LHCN-M2 (cell line): ENCODE data around the gene BAHCC1. TPM values are rescaled to one million over a fixed set of nuclear protein-coding genes. Genes with fewer than 3 reads are reported as not detected.

Experiments
- DNase-seq: peaks from one replicate; pipeline ENCODE4 v3.0.0-alpha.2; 2012; ENCODE audit warnings: low read depth
- total RNA-seq: library from RNA; depleted of rRNA; stranded (reverse); fragments of >200 nt; gene quantifications from 2 replicates; pipeline ENCODE4 v1.2.3, GENCODE V29; 2014

BAHCC1 gene
- total RNA-seq, 1 experiment from 2014 or later: 6.6 TPM

DNA sequence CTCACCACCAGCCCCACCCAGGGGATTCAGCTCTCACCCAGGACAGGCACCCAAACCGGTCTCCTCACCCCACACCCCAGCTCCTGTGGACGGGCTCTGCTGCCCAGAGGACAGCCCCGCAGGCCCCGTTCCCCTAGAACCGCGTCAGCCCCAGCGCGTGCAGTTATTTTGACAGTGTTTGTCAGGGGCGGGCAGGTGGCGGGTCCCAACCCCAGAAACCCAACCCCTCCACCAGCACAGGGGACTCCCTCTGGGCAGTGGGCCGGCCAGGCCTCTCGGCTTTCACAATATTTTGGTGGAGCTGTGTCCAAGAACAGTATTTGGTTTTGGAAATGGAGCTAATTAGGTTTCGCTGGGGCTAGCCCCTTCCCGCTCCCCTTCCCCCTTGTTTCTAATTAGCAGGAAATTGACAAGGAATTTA lies 44.8 kb downstream of the BAHCC1 start:
- no peak for DNase-seq

DNA sequence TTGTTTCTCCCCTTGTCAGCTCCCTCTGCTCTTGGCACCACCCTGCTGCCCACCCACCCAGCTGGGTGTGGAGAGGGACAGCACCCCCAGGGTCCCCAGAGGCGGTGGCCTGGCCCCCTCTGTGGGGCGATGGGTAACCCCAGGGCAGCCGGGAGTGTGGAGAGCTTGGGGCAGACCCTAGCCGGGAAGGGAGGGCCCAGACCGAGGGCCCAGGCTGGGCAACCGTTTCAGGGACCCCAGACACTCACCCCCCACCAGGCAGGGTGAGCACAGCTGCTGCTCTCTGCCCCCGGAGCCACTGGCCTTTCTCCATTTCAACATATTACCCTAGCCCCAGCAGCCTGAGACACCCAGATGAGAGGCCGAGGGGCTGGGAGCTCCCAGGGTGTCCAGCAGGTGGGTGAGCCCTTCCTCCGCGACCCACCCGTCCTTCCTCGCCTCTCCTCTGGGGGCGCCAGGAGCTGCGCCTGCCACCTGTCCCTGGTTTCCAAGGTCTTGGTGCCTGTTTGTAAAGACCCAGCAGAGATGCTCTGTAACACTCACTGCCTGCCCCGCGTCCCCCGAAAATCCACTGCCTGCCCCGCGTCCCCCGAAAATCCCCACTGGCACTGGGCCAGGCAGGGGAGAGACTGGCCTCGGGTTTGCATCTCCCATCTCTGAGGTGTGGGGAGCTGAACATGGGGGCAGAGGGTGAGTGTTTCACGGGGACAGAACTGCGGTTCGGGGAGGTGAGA lies 45.4 kb downstream of the BAHCC1 start:
- no peak for DNase-seq

DNA sequence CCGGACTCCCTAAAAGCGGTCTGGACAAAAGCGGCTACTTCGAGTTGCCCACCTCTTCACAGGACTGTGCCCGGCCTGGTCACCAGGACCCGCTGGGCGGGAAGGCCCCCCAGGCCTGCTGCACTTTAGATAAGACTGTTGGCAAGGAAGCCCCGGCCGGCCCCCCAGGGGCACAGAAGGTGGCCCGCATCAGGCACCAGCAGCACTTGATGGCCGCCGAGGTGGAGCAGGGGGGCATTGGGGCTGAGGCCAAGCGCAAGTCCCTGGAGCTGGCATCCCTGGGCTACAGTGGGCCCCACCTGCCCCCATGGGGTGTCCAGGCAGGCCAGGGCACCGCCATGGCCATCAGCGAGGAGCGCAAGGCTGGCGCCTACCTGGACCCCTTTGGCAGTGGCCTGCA lies 47.5 kb downstream of the BAHCC1 start:
- DNase-seq: no peak

DNA sequence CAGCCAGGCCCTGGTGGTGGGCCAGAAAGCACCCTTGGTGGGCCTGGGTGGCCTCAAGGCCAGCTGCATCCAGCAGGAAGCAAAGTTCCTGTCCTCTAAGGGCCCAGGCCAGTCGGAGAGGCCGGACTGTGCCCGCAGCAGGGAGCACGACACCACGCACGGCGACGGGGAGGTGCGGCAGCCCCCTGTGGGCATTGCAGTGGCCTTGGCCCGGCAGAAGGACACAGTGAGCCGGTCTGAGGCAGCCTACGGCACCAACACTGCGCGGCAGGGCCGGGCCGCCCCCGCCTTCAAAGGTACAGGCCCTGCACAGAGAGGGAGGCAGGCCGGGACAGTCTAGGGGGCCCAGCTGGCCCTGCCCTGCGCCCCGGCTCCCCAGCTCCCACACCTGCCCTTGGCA lies 48.0 kb downstream of the BAHCC1 start:
- no peak for DNase-seq

DNA sequence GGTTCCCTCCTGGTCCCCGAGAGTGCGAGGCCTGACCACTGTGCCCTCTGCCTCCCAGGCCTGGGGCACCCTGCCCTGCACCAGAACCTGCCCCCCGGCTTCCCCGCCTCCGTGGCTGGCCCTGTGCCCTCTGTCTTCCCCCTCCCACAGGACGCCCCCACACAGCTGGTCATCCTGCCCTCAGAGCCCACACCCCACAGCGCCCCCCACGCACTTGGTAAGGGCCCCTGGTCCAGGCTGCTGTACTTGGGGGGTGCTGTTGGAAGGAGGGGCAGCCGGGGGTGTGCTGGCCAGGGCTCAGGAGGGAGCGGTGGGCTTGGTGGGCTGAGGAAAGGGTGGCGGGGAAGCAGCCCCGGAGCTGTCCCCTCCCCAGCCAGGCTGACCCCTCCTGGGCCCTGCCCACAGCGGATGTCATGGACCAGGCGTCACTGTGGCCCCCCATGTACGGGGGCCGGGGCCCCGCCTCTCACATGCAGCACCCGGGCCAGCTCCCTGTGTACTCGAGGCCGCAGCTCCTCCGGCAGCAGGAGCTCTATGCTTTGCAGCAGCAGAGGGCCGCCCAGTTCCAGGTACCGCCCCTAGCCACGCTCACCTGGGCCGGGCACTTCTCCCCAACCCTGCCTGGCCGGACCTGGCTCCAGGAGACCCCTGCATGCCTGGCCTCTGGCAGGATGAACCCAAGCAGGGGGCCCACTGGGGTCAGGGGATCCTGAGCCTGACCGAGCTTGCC lies 49.5 kb downstream of the BAHCC1 start:
- DNase-seq: no peak

DNA sequence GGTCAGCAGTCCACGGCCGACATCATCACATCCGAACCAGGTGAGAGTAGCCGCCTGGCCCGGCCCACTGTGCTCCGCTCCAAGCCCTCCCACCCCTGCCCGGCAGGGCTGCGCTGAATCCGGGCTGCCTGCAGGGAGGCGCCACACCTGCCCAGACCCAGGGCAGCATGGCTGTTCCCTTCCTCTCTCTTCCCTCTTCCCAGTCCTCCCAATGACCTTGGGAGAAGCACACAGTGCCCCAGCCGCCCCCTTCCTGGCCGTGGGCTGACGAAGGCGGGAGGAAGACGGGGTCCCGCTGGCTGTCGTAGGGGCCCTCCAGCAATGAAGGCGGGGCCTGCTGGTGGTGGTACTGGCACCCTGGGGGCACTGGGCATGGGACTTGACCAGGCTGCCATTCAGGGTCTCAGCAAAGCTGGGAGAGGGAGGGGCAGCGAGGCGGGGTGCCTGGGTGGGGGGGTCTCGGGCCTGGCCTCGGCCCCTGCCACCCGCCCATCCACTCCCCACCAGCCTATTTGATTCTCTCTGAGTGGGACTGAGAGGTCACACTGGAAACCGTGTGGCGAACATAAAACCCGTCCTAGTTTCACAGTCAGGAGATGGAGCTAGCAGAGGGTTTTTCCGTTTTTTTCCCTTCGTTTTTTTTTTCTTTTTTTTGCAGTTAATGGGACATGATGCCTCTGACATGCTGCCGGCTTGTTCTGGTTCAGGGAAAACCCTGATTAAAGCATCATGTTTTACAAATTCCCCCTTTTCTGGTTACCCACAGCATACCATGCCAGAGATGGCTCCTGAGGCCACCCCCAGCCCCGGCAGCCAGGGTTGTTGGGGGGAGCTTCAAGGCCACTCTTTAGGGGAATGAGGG lies 50.6 kb downstream of the BAHCC1 start:
- DNase-seq: no peak

DNA sequence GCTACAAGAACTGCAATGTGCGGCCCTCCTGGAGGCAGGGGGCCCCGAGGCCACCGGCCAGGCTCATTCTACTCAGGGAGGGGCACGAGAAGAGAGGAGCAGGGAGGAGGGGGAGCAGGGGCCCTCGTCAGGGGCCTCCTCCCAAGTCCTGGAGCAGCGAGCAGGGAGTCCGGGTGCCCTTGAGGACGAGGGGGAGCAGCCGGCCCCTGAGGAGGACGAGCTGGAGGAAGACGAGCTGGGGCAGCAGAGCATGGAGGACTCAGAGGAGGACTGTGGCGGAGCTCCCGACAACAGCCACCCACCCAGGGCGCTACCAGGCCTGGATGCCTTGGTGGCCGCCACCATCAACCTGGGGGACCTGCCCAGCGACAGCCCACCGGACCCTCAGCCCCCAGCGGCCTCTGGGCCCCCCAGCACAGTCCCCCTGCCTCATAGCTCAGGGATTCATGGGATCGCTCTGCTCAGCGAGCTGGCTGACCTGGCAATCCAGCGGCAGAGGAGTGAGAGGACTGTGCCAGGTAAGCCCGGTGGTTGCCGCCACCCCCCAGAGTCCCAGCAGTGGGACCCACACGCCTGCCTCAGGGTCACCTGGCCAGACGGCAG lies 52.2 kb downstream of the BAHCC1 start:
- DNase-seq: no peak

DNA sequence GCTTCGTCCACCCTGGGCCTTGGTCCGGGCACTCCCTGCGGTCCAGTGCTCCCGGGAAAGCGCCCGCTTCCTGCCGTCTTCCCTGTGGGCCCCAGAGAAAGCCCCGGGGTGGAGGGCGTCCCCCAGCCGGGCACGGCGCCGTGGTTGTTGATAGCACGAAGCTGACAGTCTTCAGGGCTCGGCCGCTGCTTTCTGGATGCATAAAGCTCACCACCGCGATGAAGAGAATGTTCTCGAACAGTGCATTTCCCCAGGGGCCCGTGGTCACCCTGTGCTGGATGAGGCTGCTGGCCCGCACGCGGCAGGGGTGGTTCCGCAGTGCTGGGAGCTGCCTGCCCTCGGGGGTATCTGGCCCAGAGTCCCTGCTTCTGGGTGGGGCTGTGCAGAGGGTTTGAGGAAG lies 53.2 kb downstream of the BAHCC1 start:
- DNase-seq: no peak

DNA sequence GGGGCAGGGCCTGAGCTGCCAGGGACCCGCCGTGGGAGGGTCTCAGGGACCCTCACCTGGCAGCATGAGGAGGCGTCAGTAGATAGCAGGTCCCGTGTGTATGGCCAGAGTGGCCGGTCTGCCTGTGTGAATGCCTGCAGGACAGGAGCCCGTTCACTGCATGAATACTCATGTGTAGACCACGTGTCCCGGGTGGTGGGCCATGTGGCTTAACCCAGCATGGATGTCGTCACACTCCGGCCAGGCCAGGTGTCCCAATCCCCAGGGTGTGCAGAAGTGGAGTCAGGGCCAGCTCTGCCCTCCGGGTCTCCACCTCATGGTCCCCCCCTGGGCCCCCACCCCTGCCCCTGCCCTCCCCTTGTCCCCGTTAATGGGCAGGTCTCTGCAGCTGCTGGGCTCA lies 53.7 kb downstream of the BAHCC1 start:
- DNase-seq: no peak

DNA sequence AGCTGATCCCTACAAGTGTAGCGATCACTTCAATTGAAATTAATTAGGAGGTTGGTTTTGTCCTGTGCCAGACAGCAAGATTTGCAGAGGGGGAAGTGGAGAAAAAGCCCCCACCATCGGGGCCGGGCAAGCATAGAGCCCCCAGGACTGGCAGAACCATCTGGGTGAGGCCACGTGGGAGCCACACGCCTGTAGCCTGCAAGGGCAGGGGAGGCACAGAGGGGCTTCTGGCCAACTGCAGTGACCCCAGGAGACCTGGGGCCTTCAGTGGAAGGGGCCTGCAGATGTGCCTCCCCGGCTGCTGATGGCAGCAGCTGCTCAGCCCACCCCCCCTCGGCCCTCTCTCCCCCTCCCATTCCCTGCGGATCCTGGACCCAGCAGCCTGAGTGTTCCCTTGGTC lies 54.1 kb downstream of the BAHCC1 start:
- no peak for DNase-seq

DNA sequence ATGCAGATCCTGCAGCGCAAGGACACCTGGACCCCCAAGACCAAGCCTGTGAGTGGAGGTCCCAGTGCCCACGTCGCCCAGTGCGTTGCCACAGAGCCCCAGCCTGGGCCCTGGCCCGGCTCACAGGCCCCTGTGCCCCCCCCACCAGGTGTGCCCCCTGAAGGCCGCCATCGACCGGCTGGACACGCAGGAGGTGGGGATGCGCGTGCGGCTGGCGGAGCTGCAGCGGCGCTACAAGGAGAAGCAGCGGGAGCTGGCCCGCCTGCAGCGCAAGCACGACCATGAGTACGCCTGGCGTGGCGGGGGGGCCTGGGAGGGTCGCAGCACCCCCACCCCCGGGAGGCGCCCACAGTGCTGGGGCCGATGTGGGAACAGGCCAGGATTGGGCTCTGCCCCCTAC lies 56.6 kb downstream of the BAHCC1 start:
- no peak for DNase-seq

DNA sequence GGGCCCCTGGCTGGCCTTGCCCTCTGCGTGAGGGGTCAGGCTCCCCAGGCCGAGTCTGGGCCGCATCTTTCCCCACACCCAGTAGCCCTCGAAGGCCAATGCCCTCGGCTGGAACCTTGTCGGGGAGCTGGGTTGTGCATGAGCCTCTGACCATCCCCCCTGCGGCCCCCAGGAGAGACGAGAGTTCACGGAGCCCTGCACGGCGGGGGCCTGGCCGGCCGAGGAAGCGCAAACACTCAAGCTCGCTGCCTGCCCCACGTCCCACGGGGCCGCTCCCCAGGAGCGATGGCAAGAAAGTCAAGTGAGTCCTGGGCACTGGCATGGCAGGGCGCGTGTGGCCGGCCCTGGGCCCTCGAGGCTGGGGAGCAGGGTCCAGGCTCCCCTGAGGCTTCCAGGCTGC lies 57.3 kb downstream of the BAHCC1 start:
- DNase-seq: no peak

DNA sequence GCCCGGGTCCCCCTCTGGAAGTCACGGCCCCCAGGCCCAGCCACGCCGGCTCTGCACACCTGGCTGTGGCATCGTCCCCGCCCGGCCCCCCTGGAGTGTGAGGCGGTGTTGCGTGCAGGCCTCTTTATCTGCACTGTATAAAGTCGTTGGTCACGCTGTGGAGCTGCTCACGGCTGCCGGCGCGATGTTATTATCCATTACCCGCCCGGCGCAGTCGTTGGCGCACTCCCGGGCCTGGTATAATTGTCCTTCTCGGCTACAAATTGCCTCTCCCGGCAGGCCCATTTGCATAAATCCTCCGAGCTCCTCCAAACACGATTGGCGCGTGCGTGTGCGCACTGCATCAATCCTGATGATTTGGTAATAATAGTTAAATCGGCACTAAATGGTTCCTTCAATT lies 57.8 kb downstream of the BAHCC1 start:
- DNase-seq: no peak

DNA sequence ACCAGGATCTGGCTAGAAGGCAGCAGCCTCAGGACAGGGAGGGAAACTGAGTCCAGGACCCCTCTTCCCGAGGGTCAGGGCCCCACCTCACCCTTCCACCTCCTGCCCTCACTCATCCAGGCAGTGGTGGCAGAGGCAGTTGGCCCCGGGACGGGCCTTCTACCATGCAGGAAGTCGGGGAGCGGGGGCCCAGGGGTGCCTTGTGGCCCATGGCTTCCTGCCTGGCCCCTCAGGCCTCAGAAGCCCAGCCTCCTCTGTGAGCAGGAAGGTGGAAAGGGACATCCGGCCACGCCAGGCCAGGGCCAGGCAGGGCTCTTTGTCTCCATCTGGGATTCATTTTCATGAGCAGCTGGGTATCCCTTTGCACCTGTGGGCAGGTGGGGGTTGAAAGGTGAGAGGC lies 58.5 kb downstream of the BAHCC1 start:
- no peak for DNase-seq

DNA sequence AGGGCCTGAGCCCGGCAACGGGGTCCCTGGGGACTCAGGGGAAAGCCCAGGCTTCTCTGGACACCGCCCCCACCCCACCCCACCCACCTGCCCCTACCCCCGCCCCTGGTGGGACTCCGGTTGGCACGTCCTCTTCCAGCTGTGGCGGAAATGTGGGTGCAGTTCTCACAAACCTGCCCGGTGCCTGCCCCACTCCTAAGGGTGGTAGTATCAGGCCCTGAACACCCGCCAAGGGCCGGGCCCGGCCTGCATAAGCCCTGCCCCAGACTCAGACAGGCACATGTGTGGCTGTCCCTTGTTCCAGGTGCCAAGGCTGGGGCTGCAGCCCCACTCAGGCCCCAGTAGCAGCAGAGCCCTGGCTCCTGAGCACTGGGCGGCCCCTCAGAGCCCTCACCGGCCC lies 59.2 kb downstream of the BAHCC1 start:
- no peak for DNase-seq

DNA sequence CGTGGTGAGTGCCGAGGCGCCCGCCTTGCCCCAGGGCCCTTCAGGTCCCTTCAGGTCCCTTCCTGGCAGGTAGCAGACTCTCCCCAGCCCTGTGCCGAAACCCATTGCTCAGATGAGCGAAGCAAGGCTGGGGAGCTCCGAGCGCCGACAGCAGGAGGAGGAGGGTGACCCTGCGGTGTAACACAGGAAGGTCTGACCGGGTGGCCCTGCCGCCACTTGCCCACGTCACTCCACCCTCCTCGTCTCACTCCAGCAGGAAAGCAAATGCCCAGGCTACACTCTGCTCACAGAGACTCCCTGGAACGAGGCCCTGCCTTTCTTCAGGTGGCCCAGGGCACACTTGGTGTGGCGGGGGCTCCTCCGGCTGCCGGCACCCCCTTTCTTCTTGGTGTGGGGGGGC lies 60.1 kb downstream of the BAHCC1 start:
- no peak for DNase-seq

DNA sequence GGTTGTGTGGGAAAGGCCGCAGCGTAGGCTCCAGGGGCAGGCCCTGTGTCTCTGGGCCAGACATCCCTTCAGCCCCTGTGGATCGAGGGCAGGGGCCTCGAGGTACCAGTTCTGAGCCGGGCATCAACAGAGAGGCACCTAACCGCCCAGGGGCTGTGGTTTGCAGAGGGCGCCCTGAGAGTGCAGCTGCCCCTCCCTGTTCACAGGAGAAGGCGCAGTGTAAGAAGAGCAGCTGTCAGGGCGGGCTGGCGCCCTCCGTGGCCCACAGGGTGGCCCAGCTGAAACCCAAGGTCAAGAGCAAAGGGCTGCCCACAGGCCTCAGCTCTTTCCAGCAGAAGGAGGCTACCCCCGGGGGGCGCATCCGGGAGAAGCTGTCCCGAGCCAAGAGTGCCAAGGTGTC lies 60.8 kb downstream of the BAHCC1 start:
- no peak for DNase-seq

DNA sequence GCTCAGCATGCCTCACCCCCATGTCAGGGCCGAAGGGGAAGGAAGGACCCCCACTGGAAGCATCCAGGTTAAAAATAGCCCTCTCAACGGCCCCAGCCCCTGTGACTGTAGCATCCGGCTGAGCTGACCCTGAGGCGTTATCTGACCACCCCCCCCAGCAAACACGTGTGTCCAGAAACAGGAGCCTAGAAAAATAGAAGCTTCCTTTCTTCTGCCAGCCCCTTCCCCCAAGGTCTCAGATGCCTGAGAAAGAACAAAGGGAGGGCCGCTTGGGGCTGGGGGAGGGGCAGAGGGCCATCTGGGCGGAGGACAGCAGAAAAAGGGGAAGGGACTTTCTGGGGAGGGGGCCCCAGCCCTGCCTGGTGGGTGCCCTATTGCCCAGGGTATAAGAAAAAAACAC lies 61.5 kb downstream of the BAHCC1 start:
- DNase-seq: no peak

DNA sequence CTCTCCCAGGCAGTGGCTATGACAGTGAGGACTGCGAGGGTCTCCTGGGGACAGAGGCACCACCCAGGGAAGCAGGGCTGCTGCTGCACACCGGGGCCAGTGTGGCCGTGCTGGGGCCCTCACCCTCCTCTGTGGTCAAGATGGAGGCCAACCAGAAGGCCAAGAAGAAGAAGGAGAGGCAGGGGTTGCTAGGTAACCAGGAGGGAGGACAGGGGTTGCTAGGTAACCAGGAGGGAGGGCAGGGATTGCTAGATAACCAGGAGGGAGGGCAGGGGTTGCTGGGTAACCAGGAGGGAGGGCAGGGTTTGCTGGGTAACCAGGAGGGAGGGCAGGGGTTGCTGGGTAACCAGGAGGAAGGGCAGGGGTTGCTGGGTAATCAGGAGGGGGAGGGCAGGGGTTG lies 62.1 kb downstream of the BAHCC1 start:
- no peak for DNase-seq

DNA sequence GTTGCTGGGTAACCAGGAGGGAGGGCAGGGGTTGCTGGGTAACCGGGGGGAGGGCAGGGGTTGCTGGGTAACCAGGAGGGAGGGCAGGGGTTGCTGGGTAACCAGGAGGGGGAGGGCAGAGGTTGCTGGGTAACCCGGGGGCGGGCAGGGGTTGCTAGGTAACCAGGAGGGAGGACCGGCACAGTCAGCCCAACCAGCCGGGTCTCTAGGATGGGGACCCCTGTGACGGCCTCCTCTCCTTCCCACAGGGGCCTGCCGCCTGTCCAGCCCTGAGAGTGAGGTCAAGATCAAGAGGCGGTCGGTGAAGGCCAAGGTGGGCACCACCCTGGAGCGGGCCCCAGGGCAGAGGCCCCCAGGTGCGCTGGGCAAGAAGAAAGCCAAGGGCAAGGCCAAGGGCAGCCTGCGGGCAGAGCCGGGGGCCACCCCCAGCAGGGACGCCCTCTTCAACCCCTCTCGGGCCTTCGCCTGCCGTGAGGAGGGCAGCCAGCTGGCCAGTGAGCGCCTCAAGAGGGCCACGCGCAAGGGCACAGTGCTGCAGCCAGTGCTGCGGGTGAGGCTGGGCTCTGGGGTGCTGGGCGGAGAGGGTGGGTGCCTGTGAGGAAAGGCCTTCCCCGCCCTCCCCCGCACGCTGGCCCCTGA lies 62.8 kb downstream of the BAHCC1 start:
- no peak for DNase-seq

DNA sequence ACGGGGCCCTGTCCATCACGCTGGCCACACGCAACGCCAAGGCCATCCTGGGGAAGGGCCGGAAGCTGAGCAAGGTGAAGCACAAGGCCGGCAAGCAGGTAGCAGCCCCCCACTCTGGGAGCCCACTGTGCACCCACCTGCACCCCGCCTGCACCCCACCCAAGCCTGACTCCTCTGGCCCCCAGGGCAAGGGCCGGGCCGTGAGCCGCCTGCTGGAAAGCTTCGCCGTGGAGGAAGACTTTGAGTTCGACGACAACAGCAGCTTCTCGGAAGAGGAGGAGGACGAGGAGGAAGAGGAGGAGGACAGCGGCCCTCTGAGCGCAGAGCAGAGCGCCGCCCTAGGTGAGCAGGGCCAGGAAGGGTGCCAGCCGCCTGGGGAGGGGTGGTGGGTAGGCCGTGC lies 63.4 kb downstream of the BAHCC1 start:
- DNase-seq: no peak

DNA sequence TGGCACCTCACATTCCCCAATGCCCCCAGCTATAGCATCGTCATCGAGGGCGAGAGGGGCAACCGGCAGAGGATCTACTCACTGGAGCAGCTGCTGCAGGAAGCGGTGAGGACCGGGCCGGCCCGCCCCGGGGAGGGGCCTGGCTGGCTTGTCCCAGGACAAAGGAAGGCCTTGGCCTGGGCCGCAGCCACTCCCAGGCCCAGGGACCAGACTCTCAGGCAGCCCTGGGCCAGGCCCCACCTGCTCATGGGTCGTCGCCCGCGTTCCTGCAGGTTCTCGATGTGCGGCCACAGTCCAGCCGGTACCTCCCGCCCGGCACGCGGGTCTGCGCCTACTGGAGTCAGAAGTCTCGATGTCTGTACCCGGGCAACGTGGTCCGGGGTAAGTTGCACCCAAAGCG lies 64.0 kb downstream of the BAHCC1 start:
- no peak for DNase-seq
